Caki2 (cell line): ENCODE data around the gene MPV17L2. TPM values are rescaled to one million over a fixed set of nuclear protein-coding genes. Genes with fewer than 3 reads are reported as not detected.
A peak's percentile ranks its signal among the peaks of the same experiment; 100 is the strongest.

Source experiments
- DNase-seq: peaks from one replicate; pipeline ENCODE4 v3.0.0-alpha.2; 2015; ENCODE audit warnings: low read depth
- in situ Hi-C: cut with HindIII; loops from 2 replicates; pipeline ENCODE4 v1.10.0; 2016; ENCODE audit warnings: low sequenced_read_pairs, low pct_unique_long_range_greater_than_20kb, mixed read lengths
- total RNA-seq: library from RNA; depleted of rRNA; stranded (reverse); fragments of >200 nt; shearing (Covaris generic); gene quantifications from 2 replicates; pipeline ENCODE4 v1.2.3, GENCODE V29; 2014; ENCODE audit warnings: low replicate concordance; rRNA removed

The MPV17L2 gene
- total RNA-seq, 1 experiment from 2014 or later, result 10.3 TPM

DNA sequence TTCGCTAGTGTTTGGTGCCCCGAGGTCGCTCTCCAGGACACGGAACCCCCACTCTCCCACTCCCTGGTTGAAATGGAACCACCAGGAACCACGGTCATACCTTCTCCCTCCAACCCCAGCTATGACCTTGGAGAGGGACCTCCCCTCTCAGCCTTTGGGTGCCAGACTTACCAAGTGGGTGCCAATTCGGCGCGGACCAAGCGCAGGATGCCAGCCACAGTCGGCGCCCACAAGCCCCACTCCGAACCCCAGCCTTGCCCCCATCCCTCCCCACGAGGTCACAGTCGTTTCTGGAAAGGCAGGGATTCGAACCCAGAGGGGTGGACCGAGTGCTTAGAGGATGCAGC lies 32.3 kb downstream of the MPV17L2 start:
- in situ Hi-C loops, result no loop called here
- DNase-seq, result no peak

DNA sequence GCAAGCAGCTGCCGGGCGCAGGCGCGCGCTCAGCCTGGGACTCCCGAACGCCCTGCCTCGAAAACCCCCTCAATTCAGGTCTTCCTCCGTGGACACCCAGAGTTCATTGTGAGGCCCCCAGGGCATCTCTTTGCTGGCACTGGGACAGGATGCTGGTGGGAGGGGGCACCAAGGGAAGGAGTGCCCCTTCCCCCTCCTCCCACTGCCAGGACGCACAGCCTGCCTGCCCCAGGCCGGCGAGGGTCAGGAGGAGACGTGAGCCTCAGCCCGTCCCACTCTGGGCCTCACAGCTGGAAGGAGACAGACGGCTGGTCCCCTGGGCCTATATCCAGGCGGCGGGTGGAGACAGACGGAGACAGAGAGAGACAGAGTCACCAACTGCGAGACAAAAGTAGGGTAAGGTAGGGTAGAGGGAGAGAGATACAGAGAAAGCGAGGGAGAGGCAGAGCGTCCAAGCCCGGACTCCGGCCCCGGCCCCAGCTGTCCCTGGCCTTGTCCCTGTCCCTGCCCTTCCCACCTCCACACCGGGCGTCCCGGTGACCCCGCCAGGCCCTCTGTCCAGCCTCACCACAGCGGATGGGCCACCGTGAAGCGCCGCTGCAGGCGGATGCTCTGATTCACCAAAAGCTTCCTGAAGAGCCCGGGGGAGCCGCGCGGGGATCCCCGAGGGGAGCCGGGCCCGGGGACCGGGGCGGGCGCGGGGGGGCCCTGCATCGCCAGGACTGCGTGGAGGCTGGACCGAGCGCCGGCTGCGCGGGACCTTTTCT lies 32.9 kb downstream of the MPV17L2 start, which contains the start of gene PDE4C:
Gene PDE4C, minus strand, starts transcription at position 737 of the 767 bp plus-strand sequence. Its CDS starts 23 bp downstream, at position 714.
- in situ Hi-C loops, result no loop called here
- no peak for DNase-seq

DNA sequence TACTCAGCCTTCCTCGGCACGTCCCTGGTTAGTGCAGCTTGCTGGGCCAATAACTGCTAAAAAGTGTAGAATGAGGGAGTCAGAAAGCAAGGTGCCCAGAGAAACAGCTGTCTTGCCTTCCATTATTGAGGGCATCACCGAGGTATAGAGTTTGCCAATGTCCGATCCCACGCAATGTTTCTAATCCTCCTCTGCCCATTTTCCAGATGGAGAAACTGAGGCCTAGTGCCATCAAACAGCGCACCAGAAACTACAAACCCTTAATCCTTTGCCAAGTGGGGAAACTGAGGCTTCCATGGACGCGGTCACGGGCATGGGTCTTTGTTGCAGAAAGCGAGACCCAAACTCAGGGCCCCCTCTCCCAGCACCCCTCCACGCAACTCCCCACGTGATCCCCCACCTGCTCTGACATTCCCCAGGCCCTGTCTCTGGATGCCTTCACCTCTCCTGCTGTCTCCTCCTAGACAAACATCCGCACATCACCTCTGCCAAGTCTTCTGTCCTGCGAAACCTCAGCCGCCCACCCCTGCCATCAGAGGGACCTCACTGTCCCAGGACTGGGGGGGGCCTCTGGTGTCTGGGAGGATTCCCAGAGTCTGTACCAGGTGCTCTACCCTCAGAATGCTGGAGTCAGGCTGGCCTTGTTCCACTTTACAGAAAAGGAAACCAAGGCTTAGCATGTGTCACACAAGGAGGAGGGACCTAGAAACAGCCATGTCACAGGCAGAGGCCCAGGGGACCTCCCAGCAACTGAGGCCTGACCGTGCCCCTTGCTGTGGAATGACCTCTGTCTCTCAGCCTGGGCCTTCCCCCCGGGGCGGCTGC lies 34.1 kb downstream of the MPV17L2 start:
- in situ Hi-C loops, result no loop called here
- no peak for DNase-seq

DNA sequence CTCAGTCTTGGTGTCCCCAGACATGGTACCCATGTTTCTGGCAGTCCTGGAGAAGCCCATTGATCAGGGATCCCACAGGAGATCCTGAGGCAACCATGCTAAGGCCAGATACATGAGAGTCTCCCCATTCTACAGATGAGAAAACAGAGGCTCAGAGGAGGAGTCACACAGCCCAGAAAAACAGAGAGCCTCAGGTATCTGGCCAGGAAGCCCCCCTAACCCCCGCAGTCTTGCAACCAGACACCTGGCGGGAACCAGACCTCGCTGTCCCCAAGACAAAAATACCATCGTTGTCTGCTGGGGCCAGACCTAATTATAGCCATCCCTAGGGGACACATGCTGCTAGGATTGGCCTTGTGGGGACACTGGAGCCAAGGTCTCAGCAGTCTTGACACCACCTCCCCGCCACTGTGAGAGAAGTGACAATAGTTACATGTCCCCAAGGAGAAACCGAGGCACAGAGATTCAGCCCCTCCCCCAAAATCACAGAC lies 34.8 kb downstream of the MPV17L2 start:
- in situ Hi-C loops, result no loop called here
- DNase-seq, result no peak

DNA sequence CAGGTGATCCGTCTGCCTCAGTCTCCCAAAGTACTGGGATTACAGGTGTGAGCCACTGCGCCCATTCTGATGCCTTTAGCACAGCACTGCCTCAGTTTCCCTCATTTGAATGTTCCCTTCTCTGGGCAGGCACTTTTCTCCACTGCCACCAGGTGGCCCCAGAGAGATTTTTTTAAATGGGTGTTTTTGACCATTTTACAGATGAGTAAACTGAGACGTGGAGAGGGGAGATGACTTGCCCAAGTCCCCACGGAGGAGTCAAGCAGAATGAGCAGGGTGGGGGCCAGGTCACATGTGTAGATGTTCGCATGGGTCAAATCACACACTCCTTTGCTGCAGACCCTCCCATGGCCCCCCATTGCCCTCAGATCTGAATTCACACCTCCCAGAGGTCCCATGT lies 36.5 kb downstream of the MPV17L2 start:
- in situ Hi-C loops, result no loop called here
- DNase-seq, result no peak

DNA sequence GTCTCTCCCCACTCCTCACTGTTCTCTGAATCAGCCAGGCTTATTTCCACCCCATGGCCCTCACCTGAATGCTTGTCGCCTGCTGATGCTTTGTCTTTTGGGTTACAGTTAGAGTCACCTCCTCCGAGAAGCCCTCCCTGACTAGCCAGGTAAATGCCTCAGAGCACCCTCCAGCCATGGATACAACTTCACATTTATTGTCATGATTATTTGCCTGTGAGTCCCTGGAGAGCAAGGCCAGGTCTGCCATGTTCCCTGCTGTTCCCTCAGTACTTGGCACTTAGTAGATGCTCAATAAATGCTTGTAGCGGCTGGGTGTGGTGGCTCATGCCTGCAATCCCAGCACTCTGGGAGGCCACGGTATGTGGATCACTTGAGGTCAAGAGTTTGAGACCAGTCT lies 36.9 kb downstream of the MPV17L2 start:
- DNase-seq, result no peak
- in situ Hi-C loops, result no loop called here

DNA sequence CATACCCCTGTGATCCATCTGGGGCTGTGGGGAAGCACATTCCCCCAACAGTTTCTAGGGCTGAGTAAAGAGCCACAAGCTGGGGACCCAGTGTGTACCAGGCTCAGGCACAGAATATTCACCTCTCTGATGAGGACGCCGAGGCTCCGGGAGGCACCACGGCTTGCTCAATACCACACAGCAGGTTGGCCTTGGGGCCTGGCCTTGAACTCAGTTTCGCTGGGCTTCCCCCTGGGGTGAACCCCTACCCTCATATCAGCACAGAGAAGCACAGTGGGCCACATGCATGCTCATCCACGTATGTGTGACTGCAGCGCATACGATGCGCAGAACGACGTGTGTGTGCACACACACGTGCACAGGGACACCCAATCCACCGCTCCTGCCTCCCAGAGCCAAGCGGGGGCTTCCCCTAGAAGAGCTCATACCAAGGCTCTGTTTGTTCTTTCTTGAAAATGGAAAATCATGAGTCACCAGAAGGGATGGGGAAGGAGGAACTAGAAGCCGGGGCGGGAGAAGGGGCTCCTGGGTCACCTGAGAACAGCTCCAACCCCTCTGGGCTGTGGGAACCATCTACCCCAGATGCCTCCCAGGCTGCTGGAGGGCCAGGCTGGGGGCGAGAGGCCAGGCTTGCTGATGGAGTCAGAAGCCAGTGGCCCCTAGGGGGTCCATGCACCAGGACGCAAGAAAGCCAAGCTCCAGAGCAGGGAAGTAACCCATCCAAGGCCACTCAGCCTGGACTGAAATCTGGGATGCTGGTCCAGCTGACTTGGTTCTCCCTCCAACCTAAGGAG lies 38.1 kb downstream of the MPV17L2 start:
- DNase-seq, result peak; percentile 30
- in situ Hi-C loops, result no loop called here

DNA sequence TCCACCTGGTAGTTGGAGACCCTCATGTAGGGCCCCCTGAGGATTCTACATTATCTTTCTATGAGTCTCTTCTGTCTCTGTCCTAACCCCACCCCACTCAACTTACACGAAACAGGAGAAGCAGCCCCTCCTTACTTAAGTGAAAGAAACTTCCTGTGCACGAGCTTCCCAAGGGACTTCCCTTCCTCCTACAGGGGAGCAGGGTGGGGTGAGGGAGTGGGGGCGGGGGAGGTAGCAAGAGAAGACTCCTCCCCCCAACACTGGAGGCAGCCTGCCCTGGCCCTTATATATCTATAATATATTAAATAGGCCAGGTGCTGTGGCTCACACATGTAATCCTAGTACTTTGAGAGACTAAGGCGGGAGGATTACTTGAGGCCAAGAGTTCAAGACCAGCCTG lies 38.8 kb downstream of the MPV17L2 start:
- in situ Hi-C loops, result no loop called here
- no peak for DNase-seq

DNA sequence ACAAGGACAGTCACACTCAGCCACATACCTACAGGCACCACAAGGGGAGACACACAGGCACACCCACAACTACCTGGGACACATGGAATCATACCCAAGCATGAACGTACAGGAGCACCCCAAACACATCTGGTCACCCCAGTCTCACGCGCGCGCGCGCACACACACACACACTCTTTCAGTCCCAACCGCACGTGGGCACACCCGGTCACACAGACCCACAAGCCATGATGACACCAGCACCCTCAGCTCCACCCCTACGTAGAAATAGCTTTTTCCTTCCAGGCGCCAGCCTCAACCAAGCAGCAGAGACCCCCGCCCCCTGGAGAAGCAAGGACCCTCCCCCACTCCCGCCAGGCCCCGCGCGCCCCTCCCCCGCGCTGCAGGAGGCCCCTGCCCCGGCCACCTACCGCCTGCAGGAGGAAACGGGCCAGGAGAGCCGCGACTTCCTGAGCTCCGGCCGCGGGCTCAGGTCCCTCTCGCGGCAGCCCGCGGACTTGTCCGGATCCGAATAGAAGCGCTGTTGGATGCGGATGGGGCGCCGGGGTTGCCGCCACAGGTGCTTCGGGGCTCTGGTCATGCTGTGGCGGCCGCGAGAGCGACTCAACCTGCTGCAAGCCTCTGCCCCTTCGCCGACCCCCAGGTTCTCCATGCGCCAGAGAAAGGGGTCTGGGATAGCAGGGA lies 39.7 kb downstream of the MPV17L2 start:
- DNase-seq, result no peak
- in situ Hi-C loops, result no loop called here

DNA sequence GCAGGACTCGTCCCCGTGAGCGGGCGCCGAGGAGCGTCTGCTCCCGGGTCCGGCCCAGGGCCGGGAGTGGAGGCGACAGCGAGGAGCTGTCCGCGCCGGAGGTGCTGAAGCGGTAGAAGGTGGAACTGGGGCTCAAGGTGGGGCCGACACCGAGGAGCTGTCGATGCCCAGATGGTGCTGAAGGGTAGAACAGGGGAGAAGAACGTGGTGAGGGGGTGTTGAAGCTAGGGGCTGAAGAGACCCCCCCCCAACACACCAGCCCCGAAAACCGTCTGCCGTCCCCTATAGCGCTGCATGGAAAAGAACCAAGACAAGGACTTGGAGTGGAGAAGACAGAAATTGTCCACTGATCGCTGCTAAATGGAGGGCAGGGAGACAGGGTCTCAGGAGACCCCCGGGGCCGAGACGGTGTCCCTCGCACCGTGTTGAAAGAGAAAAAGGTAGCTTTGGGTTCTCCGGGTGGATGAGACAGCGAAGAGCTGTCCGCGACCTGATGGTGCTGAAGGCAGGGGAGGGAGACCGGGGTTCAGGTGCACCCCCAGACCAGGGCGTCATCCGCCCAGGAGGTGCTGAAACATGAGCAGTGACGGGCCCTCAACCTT lies 40.3 kb downstream of the MPV17L2 start:
- in situ Hi-C loops, result no loop called here
- DNase-seq, result peak; percentile 51

DNA sequence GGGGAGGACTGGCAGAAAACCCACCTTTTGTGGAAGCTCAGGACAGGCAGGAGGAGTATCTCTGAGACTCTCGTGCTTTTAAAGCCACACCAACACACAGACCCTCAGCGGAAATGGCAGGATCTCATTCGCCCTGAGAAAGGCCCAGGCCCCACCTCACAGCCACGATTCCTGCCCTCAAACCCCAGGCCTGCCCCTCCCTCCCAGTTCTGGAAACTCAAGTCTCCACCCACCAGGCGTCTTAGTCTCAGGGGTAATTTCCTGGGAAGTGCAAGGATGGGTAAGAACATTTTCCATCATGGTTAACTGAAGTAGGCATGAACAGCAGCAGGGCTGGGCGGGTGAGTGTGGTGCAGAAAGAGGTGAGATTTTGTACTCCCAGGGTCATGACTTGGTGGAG lies 41.2 kb downstream of the MPV17L2 start:
- in situ Hi-C loops, result no loop called here
- no peak for DNase-seq

DNA sequence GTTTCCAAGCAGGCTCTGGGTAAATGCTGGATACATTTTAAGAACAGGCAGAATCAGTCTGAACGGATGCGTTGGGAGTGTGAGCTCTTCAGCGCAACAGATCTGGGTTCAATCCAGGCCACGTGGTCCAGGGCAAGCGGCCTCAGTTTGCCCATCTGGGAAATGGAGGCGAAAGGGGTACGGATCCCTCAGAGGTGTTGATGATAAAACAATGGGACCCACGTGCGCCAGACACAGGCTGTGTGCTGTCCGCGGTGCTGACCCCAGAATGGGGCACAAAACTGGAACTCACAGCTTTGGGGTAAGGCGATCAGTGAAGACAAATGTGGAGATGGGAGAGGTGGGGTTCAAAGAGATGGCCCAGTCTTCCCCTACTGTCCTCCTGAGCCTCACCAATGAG lies 46.3 kb downstream of the MPV17L2 start:
- in situ Hi-C loops, result no loop called here
- no peak for DNase-seq

DNA sequence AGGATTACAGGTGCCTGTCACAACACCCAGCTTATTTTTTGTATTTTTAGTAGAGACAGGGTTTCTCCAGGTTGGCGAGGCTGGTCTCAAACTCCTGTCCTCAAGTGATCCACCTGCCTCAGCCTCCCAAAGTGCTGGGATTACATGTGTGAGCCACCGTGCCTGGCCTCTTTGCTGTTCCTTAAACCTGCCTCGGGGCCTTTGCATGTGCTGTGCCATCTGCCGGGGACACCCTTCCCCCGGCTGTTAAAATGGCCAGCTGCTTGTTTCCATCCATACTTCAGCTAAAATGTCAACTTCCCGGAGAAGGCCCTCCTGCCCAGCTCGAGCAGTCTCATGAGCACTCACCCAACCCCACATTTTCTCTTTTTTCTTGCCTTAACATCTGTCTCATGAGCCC lies 52.3 kb downstream of the MPV17L2 start:
- no peak for DNase-seq
- in situ Hi-C loops, result no loop called here

Other genes starting within 250 kb of the MPV17L2 start
- not detected in 2 replicates for gene KCNN1, start 226.1 kb upstream of the MPV17L2 start, total RNA-seq
- 57.4 and 76.7 TPM in 2 replicates for gene ARRDC2, start 185.0 kb upstream of the MPV17L2 start, total RNA-seq
- 0.44 TPM in 1 of 2 replicates, not detected in the other for gene IL12RB1, start 106.3 kb upstream of the MPV17L2 start, total RNA-seq
- 1.8 and 5.5 TPM in 2 replicates for gene MAST3, start 95.4 kb upstream of the MPV17L2 start, total RNA-seq
- 8.1 and 43.6 TPM in 2 replicates for gene PIK3R2, start 40.1 kb upstream of the MPV17L2 start, total RNA-seq
- gene IFI30, start 19.4 kb upstream of the MPV17L2 start, total RNA-seq, result 51.9 and 79.3 TPM in 2 replicates
- gene RAB3A, start 10.8 kb downstream of the MPV17L2 start, total RNA-seq, result 0.84 TPM in 1 of 2 replicates, not detected in the other
- gene PDE4C, start 33.2 kb downstream of the MPV17L2 start, total RNA-seq, result not detected in 2 replicates
- not detected in 2 replicates for gene IQCN, start 81.2 kb downstream of the MPV17L2 start, total RNA-seq
- gene JUND, start 88.4 kb downstream of the MPV17L2 start, total RNA-seq, result 115 and 120 TPM in 2 replicates
- 828 and 869 TPM in 2 replicates for gene LSM4, start 129.9 kb downstream of the MPV17L2 start, total RNA-seq
- 15.4 and 17.8 TPM in 2 replicates for gene PGPEP1, start 147.4 kb downstream of the MPV17L2 start, total RNA-seq
- 349 and 410 TPM in 2 replicates for gene GDF15, start 192.9 kb downstream of the MPV17L2 start, total RNA-seq
- gene LRRC25, start 204.4 kb downstream of the MPV17L2 start, total RNA-seq, result not detected in 2 replicates
- 87.5 and 106 TPM in 2 replicates for gene SSBP4, start 226.2 kb downstream of the MPV17L2 start, total RNA-seq
- gene ISYNA1, start 244.9 kb downstream of the MPV17L2 start, total RNA-seq, result 118 and 155 TPM in 2 replicates